GM23338 (cell line): Measurements from ENCODE around the gene HNF1B. TPM values are rescaled to one million over a fixed set of nuclear protein-coding genes. Genes with fewer than 3 reads are reported as not detected.

Experiments
- ATAC-seq: fragments of 200-7000 bp; cut with Tn5 transposase; 3 replicates; pipeline ENCODE4 v1.9.1; 2020
- DNase-seq: peaks from one replicate; pipeline ENCODE4 v3.0.0-alpha.2; 2015; ENCODE audit warnings: low spot score
- H2AFZ ChIP-seq: fragments of 200-600 bp; sonication (generic); 2 replicates; pipeline ENCODE4 v1.8.0; 2016; ENCODE audit warnings: antibody characterized with exemption, mild to moderate bottlenecking, moderate library complexity
- H3F3A ChIP-seq: fragments of 200-600 bp; sonication (generic); replicated peaks from 2 replicates; pipeline ENCODE4 v1.8.0; 2017; ENCODE audit warnings: antibody characterized with exemption, mixed run types, low read depth
- H3K27ac ChIP-seq: fragments of 200-600 bp; sonication (generic); 2 replicates; pipeline ENCODE4 v1.6.1; 2016; ENCODE audit warnings: low read depth
- H3K27me3 ChIP-seq: fragments of 200-600 bp; sonication (generic); 2 replicates; pipeline ENCODE4 v1.8.0; 2016; ENCODE audit warnings: mild to moderate bottlenecking, mixed run types, moderate library complexity; ENCODE audit not compliant: insufficient read depth
- H3K36me3 ChIP-seq: fragments of 200-600 bp; sonication (generic); 2 replicates; pipeline ENCODE4 v1.8.0; 2016; ENCODE audit warnings: mild to moderate bottlenecking; ENCODE audit not compliant: insufficient read depth
- H3K4me1 ChIP-seq: fragments of 200-600 bp; sonication (generic); 2 replicates; pipeline ENCODE4 v1.8.0; 2016; ENCODE audit warnings: mild to moderate bottlenecking, moderate library complexity; ENCODE audit not compliant: insufficient read depth
- H3K4me2 ChIP-seq: fragments of 200-600 bp; sonication (generic); 2 replicates; pipeline ENCODE4 v1.7.1; 2017; ENCODE audit warnings: mixed run types
- H3K4me3 ChIP-seq: fragments of 200-600 bp; sonication (generic); 2 replicates; pipeline ENCODE4 v1.6.1; 2016; ENCODE audit warnings: mixed run types
- H3K79me2 ChIP-seq: fragments of 200-600 bp; sonication (generic); replicated peaks from 2 replicates; pipeline ENCODE4 v1.8.0; 2017; ENCODE audit warnings: mild to moderate bottlenecking; ENCODE audit not compliant: insufficient read depth
- H3K9me2 ChIP-seq: fragments of 200-600 bp; sonication (generic); 2 replicates; pipeline ENCODE4 v1.8.0; 2017; ENCODE audit not compliant: insufficient read depth
- H4K20me1 ChIP-seq: fragments of 200-600 bp; sonication (generic); replicated peaks from 2 replicates; pipeline ENCODE4 v1.8.0; 2017; ENCODE audit warnings: mild to moderate bottlenecking; ENCODE audit not compliant: insufficient read depth
- H3K27ac Mint-ChIP-seq: 2 replicates; pipeline ENCODE4 v1.8.0; 2020; ENCODE audit warnings: inconsistent platforms, mild to moderate bottlenecking, moderate library complexity, mixed read lengths
- H3K27me3 Mint-ChIP-seq: 3 replicates; pipeline ENCODE4 v1.8.0; 2022; ENCODE audit warnings: low read depth, mild to moderate bottlenecking, moderate library complexity, mixed read lengths, inconsistent platforms; ENCODE audit not compliant: insufficient read depth, poor library complexity
- H3K36me3 Mint-ChIP-seq: 3 replicates; pipeline ENCODE4 v1.8.0; 2021; ENCODE audit warnings: low read depth, mild to moderate bottlenecking, inconsistent platforms, moderate library complexity, mixed read lengths
- H3K4me1 Mint-ChIP-seq: 3 replicates; pipeline ENCODE4 v1.8.0; 2020; ENCODE audit warnings: mild to moderate bottlenecking, inconsistent platforms, mixed read lengths
- H3K4me3 Mint-ChIP-seq: 3 replicates; pipeline ENCODE4 v1.8.0; 2021; ENCODE audit warnings: moderate library complexity, mild to moderate bottlenecking, inconsistent platforms, mixed read lengths
- H3K9me3 Mint-ChIP-seq: 3 replicates; pipeline ENCODE4 v1.8.0; 2020; ENCODE audit warnings: moderate library complexity, mild to moderate bottlenecking, inconsistent platforms, mixed read lengths
- CREB1 ChIP-seq: fragments of 250-450 bp; sonication (Bioruptor Pico); IDR thresholded peaks from 2 replicates; pipeline ENCODE4 v1.5.0; 2020; ENCODE audit warnings: low read depth, mild to moderate bottlenecking, moderate library complexity
- EZH2 ChIP-seq: fragments of 200-600 bp; sonication (generic); IDR thresholded peaks from one replicate; pipeline ENCODE4 v1.8.0; 2017; ENCODE audit warnings: antibody characterized with exemption, mild to moderate bottlenecking, low read depth; ENCODE audit not compliant: unreplicated experiment
- JUNB ChIP-seq: IDR thresholded peaks from one replicate; pipeline ENCODE4 v1.6.1; 2016; ENCODE audit warnings: antibody characterized with exemption; ENCODE audit not compliant: unreplicated experiment
- POLR2AphosphoS5 ChIP-seq: IDR thresholded peaks from 2 replicates; pipeline ENCODE4 v1.6.1; 2016; ENCODE audit warnings: antibody characterized with exemption, low read depth
- STAT1 ChIP-seq: IDR thresholded peaks from one replicate; pipeline ENCODE4 v1.6.1; 2016; ENCODE audit warnings: antibody characterized with exemption; ENCODE audit not compliant: unreplicated experiment
- ZNF331 ChIP-seq: fragments of 250-450 bp; sonication (Bioruptor Pico); IDR thresholded peaks from 2 replicates; pipeline ENCODE4 v1.5.0; 2020; ENCODE audit warnings: low read depth, mild to moderate bottlenecking, moderate library complexity
- polyA plus RNA-seq: library from polyadenylated mRNA; unstranded; fragments of >200 nt; fragmentation: Nextera tagmentation; extraction: Ambion mirVana; gene quantifications from 2 replicates; pipeline ENCODE4 v1.2.1, GENCODE V29; 2016
- total RNA-seq: library from RNA; depleted of rRNA; stranded (reverse); fragments of >200 nt; shearing (Covaris generic); gene quantifications from 2 replicates; pipeline ENCODE4 v1.2.3, GENCODE V29; 2014
- TF ChIP-seq, protein P1 (sequence below): fragments of 250-450 bp; sonication (Bioruptor Pico); IDR thresholded peaks from 2 replicates; pipeline ENCODE4 v1.5.0; 2020; ENCODE audit warnings: mild to moderate bottlenecking, moderate library complexity
- TF ChIP-seq, protein P2 (sequence below), 2 experiments: fragments of 200-600 bp in 1 of 2; sonication (generic) in 1 of 2; conservative IDR thresholded peaks; 2 replicates each; pipeline versions ENCODE4 v1.5.1 to v1.6.1; 2016 to 2017; ENCODE audit warnings: antibody characterized with exemption in 2 of 2, low read depth in 2 of 2, mild to moderate bottlenecking in 2 of 2, moderate library complexity in 1 of 2

Gene HNF1B
- total and polyA plus RNA-seq, 2 experiments from 2014 or later = 0.07 to 0.19 TPM

DNA sequence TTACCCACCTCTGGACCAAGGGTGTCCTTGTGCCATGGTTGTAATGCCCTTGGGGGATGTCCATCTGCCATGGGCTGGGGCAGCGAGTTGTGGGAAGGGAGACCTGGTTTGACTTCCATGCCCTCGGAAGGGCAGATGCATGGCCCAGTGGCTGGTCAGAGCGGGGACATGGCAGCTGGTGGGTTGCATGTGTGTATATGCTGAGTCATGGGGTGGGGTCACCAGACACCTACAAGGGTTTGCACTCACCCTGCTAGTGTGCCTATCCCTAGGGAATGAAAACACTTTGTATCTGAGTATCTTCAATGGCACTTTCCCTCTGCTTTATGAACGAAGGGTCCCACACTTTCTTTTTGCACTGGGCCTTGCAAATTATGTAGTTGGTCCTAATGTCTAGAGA is 10.6 kb upstream of the HNF1B start (continued):
- TF ChIP-seq, protein P1, sequence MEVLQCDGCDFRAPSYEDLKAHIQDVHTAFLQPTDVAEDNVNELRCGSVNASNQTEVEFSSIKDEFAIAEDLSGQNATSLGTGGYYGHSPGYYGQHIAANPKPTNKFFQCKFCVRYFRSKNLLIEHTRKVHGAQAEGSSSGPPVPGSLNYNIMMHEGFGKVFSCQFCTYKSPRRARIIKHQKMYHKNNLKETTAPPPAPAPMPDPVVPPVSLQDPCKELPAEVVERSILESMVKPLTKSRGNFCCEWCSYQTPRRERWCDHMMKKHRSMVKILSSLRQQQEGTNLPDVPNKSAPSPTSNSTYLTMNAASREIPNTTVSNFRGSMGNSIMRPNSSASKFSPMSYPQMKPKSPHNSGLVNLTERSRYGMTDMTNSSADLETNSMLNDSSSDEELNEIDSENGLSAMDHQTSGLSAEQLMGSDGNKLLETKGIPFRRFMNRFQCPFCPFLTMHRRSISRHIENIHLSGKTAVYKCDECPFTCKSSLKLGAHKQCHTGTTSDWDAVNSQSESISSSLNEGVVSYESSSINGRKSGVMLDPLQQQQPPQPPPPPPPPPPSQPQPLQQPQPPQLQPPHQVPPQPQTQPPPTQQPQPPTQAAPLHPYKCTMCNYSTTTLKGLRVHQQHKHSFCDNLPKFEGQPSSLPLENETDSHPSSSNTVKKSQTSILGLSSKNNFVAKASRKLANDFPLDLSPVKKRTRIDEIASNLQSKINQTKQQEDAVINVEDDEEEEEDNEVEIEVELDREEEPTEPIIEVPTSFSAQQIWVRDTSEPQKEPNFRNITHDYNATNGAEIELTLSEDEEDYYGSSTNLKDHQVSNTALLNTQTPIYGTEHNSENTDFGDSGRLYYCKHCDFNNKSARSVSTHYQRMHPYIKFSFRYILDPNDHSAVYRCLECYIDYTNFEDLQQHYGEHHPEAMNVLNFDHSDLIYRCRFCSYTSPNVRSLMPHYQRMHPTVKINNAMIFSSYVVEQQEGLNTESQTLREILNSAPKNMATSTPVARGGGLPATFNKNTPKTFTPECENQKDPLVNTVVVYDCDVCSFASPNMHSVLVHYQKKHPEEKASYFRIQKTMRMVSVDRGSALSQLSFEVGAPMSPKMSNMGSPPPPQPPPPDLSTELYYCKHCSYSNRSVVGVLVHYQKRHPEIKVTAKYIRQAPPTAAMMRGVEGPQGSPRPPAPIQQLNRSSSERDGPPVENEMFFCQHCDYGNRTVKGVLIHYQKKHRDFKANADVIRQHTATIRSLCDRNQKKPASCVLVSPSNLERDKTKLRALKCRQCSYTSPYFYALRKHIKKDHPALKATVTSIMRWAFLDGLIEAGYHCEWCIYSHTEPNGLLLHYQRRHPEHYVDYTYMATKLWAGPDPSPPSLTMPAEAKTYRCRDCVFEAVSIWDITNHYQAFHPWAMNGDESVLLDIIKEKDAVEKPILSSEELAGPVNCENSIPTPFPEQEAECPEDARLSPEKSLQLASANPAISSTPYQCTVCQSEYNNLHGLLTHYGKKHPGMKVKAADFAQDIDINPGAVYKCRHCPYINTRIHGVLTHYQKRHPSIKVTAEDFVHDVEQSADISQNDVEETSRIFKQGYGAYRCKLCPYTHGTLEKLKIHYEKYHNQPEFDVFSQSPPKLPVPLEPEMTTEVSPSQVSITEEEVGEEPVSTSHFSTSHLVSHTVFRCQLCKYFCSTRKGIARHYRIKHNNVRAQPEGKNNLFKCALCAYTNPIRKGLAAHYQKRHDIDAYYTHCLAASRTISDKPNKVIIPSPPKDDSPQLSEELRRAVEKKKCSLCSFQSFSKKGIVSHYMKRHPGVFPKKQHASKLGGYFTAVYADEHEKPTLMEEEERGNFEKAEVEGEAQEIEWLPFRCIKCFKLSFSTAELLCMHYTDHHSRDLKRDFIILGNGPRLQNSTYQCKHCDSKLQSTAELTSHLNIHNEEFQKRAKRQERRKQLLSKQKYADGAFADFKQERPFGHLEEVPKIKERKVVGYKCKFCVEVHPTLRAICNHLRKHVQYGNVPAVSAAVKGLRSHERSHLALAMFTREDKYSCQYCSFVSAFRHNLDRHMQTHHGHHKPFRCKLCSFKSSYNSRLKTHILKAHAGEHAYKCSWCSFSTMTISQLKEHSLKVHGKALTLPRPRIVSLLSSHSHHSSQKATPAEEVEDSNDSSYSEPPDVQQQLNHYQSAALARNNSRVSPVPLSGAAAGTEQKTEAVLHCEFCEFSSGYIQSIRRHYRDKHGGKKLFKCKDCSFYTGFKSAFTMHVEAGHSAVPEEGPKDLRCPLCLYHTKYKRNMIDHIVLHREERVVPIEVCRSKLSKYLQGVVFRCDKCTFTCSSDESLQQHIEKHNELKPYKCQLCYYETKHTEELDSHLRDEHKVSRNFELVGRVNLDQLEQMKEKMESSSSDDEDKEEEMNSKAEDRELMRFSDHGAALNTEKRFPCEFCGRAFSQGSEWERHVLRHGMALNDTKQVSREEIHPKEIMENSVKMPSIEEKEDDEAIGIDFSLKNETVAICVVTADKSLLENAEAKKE (CRISPR knock-in tag) = no peak
- TF ChIP-seq JUNB = no peak
- TF ChIP-seq, protein P2, sequence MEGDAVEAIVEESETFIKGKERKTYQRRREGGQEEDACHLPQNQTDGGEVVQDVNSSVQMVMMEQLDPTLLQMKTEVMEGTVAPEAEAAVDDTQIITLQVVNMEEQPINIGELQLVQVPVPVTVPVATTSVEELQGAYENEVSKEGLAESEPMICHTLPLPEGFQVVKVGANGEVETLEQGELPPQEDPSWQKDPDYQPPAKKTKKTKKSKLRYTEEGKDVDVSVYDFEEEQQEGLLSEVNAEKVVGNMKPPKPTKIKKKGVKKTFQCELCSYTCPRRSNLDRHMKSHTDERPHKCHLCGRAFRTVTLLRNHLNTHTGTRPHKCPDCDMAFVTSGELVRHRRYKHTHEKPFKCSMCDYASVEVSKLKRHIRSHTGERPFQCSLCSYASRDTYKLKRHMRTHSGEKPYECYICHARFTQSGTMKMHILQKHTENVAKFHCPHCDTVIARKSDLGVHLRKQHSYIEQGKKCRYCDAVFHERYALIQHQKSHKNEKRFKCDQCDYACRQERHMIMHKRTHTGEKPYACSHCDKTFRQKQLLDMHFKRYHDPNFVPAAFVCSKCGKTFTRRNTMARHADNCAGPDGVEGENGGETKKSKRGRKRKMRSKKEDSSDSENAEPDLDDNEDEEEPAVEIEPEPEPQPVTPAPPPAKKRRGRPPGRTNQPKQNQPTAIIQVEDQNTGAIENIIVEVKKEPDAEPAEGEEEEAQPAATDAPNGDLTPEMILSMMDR (conservative IDR thresholded peaks at IDR 0.05; ENCODE audit: low read depth in 2 of 2) = no peak

DNA sequence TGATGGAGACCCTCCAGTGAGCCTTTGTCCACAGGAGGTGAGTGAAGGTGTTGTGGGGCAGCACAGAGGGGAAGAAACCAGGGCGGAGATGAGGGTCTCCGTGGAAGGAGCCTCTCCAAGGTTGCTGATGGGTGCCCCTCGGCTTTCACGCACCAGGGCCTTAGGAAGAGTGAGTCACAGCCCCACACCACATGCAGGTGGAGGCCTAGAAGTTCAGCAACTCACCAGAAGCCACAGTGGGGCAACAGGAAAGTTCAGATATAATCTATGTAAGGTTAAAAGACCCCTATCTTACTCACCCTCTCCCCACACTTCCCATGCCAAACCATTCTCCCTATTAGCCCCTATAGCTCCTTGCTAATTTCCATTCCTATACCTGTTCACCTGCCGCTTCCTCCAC is 9.5 kb upstream of the HNF1B start:
- no peak for ATAC-seq
- TF ChIP-seq ZNF331 (CRISPR knock-in tag) = no peak
- TF ChIP-seq EZH2 = no peak
- TF ChIP-seq CREB1 (CRISPR knock-in tag) = no peak
- TF ChIP-seq, protein P1 (CRISPR knock-in tag) = no peak
- no peak for TF ChIP-seq STAT1
- no peak for TF ChIP-seq POLR2AphosphoS5

More for the DNA sequence above, 9.5 kb upstream of the HNF1B start:
- H3K36me3 ChIP-seq = no peaks in the 10 kb centered on the region
- no peak overlapping the region for H2AFZ ChIP-seq
- no peaks in the 10 kb centered on the region for H3K4me1 ChIP-seq
- no peaks in the 10 kb centered on the region for H3F3A ChIP-seq
- no peak overlapping the region for H3K4me2 ChIP-seq
- no peaks in the 10 kb centered on the region for H4K20me1 ChIP-seq
- DNase-seq = no peak
- Mint-ChIP-seq H3K27ac (no peak overlapping the region), H3K4me1 (no peaks in the 10 kb centered on the region), H3K4me3 (no peak overlapping the region), H3K27me3 (peaks cover 6% of the 10 kb centered on the region), H3K9me3 (no peaks in the 10 kb centered on the region), H3K36me3 (no peaks in the 10 kb centered on the region)
- H3K4me3 ChIP-seq = no peak overlapping the region
- no peaks in the 10 kb centered on the region for H3K79me2 ChIP-seq
- H3K27me3 ChIP-seq = peaks cover 2% of the 10 kb centered on the region; the same call in 1 of the 2 replicates
- H3K27ac ChIP-seq = no peak overlapping the region
- no peaks in the 10 kb centered on the region for H3K9me2 ChIP-seq
